Mesendoderm (in vitro differentiated cells): ENCODE results near the gene INAVA.
"Not testable (repeated sequence)": the region's sequence is repeated elsewhere in the genome, so short reads cannot be mapped to it uniquely, and the experiment has no call there.

Experiments
- DNase-seq: peaks from one replicate; pipeline ENCODE4 v3.0.0; 2013
- H2AK5ac ChIP-seq: 2 replicates; pipeline ENCODE4 v1.6.1; 2013; ENCODE audit warnings: low read length, inconsistent platforms
- H2BK120ac ChIP-seq: 2 replicates; pipeline ENCODE4 v1.6.1; 2013; ENCODE audit warnings: low read depth, mild to moderate bottlenecking, low read length, moderate library complexity, mixed read lengths
- H2BK15ac ChIP-seq: replicated peaks from 2 replicates; pipeline ENCODE4 v1.6.1; 2013; ENCODE audit warnings: low read depth, mild to moderate bottlenecking, moderate library complexity
- H2BK5ac ChIP-seq: 2 replicates; pipeline ENCODE4 v1.6.1; 2013; ENCODE audit warnings: low read length, inconsistent platforms
- H3K18ac ChIP-seq: 2 replicates; pipeline ENCODE4 v1.6.1; 2013; ENCODE audit warnings: mild to moderate bottlenecking, low read length, mixed read lengths
- H3K23ac ChIP-seq: one replicate; pipeline ENCODE4 v1.6.1; 2013; ENCODE audit warnings: low read length
- H3K27ac ChIP-seq: 2 replicates; pipeline ENCODE4 v1.5.1; 2013; ENCODE audit warnings: low read depth, mild to moderate bottlenecking, inconsistent platforms, low read length, moderate library complexity
- H3K27me3 ChIP-seq: 2 replicates; pipeline ENCODE4 v1.6.1; 2013; ENCODE audit warnings: low read length, control low read depth, mild to moderate bottlenecking, inconsistent platforms; ENCODE audit not compliant: insufficient read depth, poor library complexity
- H3K36me3 ChIP-seq: 2 replicates; pipeline ENCODE4 v1.6.1; 2013; ENCODE audit warnings: low read length, inconsistent platforms; ENCODE audit not compliant: control insufficient read depth, insufficient read depth
- H3K4ac ChIP-seq: one replicate; pipeline ENCODE4 v1.6.1; 2013; ENCODE audit warnings: low read depth, mild to moderate bottlenecking, low read length, moderate library complexity
- H3K4me1 ChIP-seq: 2 replicates; pipeline ENCODE4 v1.6.1; 2013; ENCODE audit warnings: low read depth, low read length, inconsistent platforms; ENCODE audit not compliant: control insufficient read depth
- H3K4me2 ChIP-seq: 2 replicates; pipeline ENCODE4 v1.6.1; 2013; ENCODE audit warnings: low read length
- H3K4me3 ChIP-seq: 2 replicates; pipeline ENCODE4 v1.5.1; 2013; ENCODE audit warnings: mild to moderate bottlenecking, low read length
- H3K56ac ChIP-seq: one replicate; pipeline ENCODE4 v1.6.1; 2013; ENCODE audit warnings: low read length
- H3K79me1 ChIP-seq: 2 replicates; pipeline ENCODE4 v1.6.1; 2013; ENCODE audit warnings: low read length, inconsistent platforms
- H3K79me2 ChIP-seq: 2 replicates; pipeline ENCODE4 v1.6.1; 2013; ENCODE audit warnings: mild to moderate bottlenecking, low read length; ENCODE audit not compliant: control insufficient read depth, insufficient read depth
- H3K9ac ChIP-seq: 2 replicates; pipeline ENCODE4 v1.6.1; 2013; ENCODE audit warnings: low read length, inconsistent platforms
- H4K5ac ChIP-seq: one replicate; pipeline ENCODE4 v1.6.1; 2013; ENCODE audit warnings: low read length
- H4K8ac ChIP-seq: one replicate; pipeline ENCODE4 v1.6.1; 2013; ENCODE audit warnings: low read depth, mild to moderate bottlenecking, control low read depth, low read length, moderate library complexity
- WGBS: extraction: QIAGEN DNeasy Blood & Tissue Kit; methylation state at CpG from one replicate; pipeline ENCODE4 v1.1.7; 2013; ENCODE audit warnings: low lambda C conversion rate, missing lambda C conversion rate; ENCODE audit not compliant: insufficient coverage; ENCODE audit errors: extremely low coverage; 5-methylcytosine and 5-hydroxymethylcytosine counted together

The INAVA gene

DNA sequence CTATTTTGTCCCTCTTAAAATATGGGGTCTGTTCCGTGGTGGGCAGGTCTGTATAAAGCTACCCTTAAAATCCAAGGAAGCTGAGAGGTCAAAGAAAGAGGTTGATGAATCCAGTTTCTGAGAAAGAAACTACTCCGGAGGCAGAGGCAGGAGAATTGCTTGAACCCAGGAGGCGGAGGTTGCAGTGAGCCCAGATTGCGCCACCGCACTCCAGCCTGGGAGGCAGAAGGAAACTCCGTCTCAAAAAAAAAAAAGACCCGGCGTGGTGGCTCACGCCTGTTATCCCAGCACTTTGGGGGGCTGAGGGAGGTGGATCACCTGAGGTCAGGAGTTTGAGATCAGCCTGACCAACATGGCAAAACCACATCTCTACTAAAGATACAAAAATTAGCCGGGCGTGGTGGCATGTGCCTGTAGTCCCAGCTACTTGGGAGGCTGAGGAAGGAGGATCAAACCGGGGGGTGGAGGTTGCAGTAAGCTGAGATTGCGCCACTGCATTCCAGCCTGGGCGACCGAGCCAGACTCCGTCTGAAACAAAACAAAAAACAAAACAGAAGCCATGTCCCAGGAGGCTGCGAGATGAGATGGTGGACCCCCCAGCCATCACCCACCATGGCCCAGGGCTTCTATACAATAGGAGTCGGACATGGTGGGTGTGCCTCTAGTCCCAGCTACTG lies 40.7 kb downstream of the INAVA start:
- no CpG with 5 or more reads among the region's 18 CpGs for WGBS
- H4K8ac ChIP-seq, H2BK120ac ChIP-seq, H3K27ac ChIP-seq, H3K18ac ChIP-seq, H3K4me2 ChIP-seq, H2AK5ac ChIP-seq, H3K4me3 ChIP-seq, H3K36me3 ChIP-seq, H3K9ac ChIP-seq, H3K4me1 ChIP-seq, H3K56ac ChIP-seq, H3K4ac ChIP-seq, H3K79me2 ChIP-seq, H3K79me1 ChIP-seq, DNase-seq, H4K5ac ChIP-seq, H3K27me3 ChIP-seq, H2BK15ac ChIP-seq, H3K23ac ChIP-seq, H2BK5ac ChIP-seq: not testable (repeated sequence)

DNA sequence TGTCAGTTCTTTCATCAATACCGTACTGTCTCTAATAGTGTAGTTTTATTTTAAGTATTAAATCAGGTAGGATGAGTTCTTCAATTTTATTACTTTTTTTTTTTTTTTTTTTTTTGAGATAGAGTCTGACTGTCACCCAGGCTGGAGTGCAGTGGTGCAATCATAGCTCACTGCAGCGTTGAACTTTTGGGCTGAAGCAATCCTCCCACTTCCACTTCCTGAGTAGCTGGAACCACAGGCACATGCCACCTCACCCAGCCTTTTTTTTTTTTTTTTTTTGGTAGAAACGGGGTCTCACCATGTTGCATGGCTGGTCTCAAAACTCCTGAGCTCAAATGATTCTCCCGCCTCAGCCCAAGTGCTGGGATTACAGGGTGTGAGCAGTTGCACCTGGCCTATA lies 44.3 kb downstream of the INAVA start:
- no peaks in the 10 kb centered on the region for H3K36me3 ChIP-seq
- H4K8ac ChIP-seq, result no peak overlapping the region
- H2AK5ac ChIP-seq, result no peak overlapping the region
- H3K4me2 ChIP-seq, result no peak overlapping the region
- DNase-seq, result no peak
- H2BK120ac ChIP-seq, result no peak overlapping the region
- H3K4me3 ChIP-seq, result no peak overlapping the region
- no peak overlapping the region for H2BK5ac ChIP-seq
- H3K9ac ChIP-seq, result no peak overlapping the region
- no peaks in the 10 kb centered on the region for H3K27me3 ChIP-seq
- no peak overlapping the region for H3K27ac ChIP-seq
- no peak overlapping the region for H3K4ac ChIP-seq
- no peak overlapping the region for H4K5ac ChIP-seq
- no peaks in the 10 kb centered on the region for H3K79me2 ChIP-seq
- H3K4me1 ChIP-seq, result no peaks in the 10 kb centered on the region
- no peaks in the 10 kb centered on the region for H3K79me1 ChIP-seq
- H2BK15ac ChIP-seq, result no peak overlapping the region
- H3K18ac ChIP-seq, result no peak overlapping the region
- WGBS, result no CpG with 5 or more reads among the region's 4 CpGs
- no peak overlapping the region for H3K56ac ChIP-seq
- H3K23ac ChIP-seq, result no peak overlapping the region

DNA sequence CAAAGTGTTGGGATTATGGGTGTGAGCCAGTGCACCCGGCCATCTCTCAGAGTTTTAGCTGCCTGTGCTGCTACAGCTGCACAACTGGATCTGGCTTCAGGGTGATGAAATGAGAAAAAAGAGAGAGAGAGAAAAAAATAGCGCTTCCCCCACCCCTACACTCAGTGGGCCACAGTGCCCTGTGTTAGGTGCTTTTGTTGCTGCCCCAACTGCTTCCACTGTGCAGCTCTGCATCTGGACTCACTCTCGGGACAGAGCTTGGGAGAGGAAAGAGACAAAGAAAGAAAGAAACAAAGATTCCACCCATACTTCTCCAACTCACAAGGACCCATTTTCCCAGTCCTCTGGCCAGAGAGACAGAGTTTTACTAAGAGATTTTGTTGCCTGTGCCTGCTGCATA lies 50.4 kb downstream of the INAVA start:
- no peak overlapping the region for H2BK15ac ChIP-seq
- no peak overlapping the region for H3K18ac ChIP-seq
- H3K79me1 ChIP-seq, result no peaks in the 10 kb centered on the region
- H3K79me2 ChIP-seq, result no peaks in the 10 kb centered on the region
- no peaks in the 10 kb centered on the region for H3K4me1 ChIP-seq
- no peak overlapping the region for H3K4me2 ChIP-seq
- no peak overlapping the region for H2BK5ac ChIP-seq
- H3K9ac ChIP-seq, result no peak overlapping the region
- H3K36me3 ChIP-seq, result no peaks in the 10 kb centered on the region
- WGBS, result no CpG with 5 or more reads among the region's 3 CpGs
- H4K5ac ChIP-seq, result no peak overlapping the region
- H3K27me3 ChIP-seq, result no peaks in the 10 kb centered on the region
- no peak overlapping the region for H4K8ac ChIP-seq
- H2AK5ac ChIP-seq, result no peak overlapping the region
- no peak overlapping the region for H3K23ac ChIP-seq
- no peak overlapping the region for H3K4ac ChIP-seq
- H3K27ac ChIP-seq, result no peak overlapping the region
- H3K56ac ChIP-seq, result no peak overlapping the region
- no peak for DNase-seq
- no peak overlapping the region for H3K4me3 ChIP-seq
- H2BK120ac ChIP-seq, result no peak overlapping the region

DNA sequence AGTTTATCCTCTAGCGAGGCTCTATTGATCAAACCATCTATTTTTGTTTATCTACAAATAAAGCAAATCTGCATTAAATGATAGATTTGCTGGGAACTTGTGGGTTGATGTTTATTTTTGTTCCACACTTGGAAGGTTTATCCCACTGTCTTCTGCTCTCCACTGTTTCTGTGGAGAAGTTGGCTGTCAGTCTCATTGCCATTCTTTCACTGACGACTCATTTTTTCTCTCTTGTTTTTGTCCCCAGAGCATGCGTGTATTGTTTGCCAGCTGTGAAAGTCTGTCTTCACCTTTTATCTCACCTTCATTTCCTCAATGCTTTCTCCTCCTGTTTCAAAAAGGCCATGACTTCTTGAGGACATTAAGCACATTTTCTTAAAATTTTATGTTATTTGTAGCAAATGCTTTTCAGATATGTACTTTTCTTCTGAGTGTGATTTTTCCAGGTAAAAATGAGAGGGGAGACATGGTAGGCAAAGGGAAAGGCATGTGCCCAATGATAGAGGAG lies 52.4 kb downstream of the INAVA start:
- no peaks in the 10 kb centered on the region for H3K36me3 ChIP-seq
- no peaks in the 10 kb centered on the region for H3K27me3 ChIP-seq
- H3K4me2 ChIP-seq, result no peak overlapping the region
- no peak overlapping the region for H3K4ac ChIP-seq
- no peak for DNase-seq
- no peak overlapping the region for H2BK5ac ChIP-seq
- WGBS, result no CpG with 5 or more reads among the region's 3 CpGs
- no peak overlapping the region for H4K5ac ChIP-seq
- no peak overlapping the region for H4K8ac ChIP-seq
- no peak overlapping the region for H3K4me3 ChIP-seq
- H2AK5ac ChIP-seq, result no peak overlapping the region
- no peak overlapping the region for H2BK120ac ChIP-seq
- no peaks in the 10 kb centered on the region for H3K79me1 ChIP-seq
- H3K56ac ChIP-seq, result no peak overlapping the region
- no peak overlapping the region for H3K27ac ChIP-seq
- no peak overlapping the region for H3K18ac ChIP-seq
- no peaks in the 10 kb centered on the region for H3K79me2 ChIP-seq
- H3K4me1 ChIP-seq, result no peaks in the 10 kb centered on the region
- no peak overlapping the region for H3K23ac ChIP-seq
- no peak overlapping the region for H2BK15ac ChIP-seq
- H3K9ac ChIP-seq, result no peak overlapping the region

DNA sequence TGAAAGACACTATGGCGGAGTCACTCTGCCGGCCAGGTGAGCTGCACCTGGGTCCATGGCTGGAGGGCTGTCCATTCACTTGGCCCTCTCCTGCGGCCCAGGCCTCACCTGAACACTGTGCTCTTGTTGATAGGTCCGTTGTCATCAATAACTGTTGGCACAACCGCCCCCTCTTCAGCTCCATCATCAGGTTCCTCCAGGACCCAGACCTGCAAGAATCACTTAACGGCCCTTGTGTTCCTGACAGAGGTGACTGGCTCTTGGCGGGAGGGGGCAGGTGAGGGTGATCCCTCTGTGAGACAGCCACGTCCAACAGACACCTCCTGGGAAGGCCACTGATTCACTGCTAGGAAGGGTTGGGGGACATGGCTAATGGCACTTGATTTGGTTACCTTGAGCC lies 54.9 kb downstream of the INAVA start:
- H3K4me2 ChIP-seq, result no peak overlapping the region
- no CpG with 5 or more reads among the region's 8 CpGs for WGBS
- H3K4me3 ChIP-seq, result no peak overlapping the region
- no peak overlapping the region for H4K8ac ChIP-seq
- no peaks in the 10 kb centered on the region for H3K4me1 ChIP-seq
- no peak overlapping the region for H3K23ac ChIP-seq
- H3K79me2 ChIP-seq, result no peaks in the 10 kb centered on the region
- no peak overlapping the region for H3K27ac ChIP-seq
- no peak overlapping the region for H2BK15ac ChIP-seq
- no peak for DNase-seq
- H3K18ac ChIP-seq, result no peak overlapping the region
- no peak overlapping the region for H3K56ac ChIP-seq
- no peaks in the 10 kb centered on the region for H3K36me3 ChIP-seq
- H2BK120ac ChIP-seq, result no peak overlapping the region
- H3K9ac ChIP-seq, result no peak overlapping the region
- H2AK5ac ChIP-seq, result no peak overlapping the region
- no peak overlapping the region for H3K4ac ChIP-seq
- no peak overlapping the region for H2BK5ac ChIP-seq
- no peaks in the 10 kb centered on the region for H3K79me1 ChIP-seq
- no peak overlapping the region for H4K5ac ChIP-seq
- H3K27me3 ChIP-seq, result no peaks in the 10 kb centered on the region

DNA sequence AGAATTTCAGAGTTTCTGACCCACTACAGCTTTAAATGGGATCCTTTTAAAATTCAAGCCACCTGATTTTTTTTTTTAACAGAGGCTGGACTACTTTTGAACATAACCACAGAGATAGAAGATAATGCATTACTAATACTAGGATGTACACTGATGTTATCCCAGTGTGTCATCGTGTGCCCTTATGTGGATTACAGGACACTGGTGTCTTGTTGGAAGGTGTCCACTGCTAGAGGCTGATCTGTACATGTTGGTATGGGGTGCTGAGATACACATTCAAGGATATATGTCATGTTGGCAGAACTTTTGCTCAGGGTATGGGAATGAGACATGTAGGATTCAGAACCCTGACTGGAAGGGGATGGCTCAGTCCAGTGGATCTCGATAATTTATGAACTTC lies 56.3 kb downstream of the INAVA start:
- no peak overlapping the region for H2BK5ac ChIP-seq
- no peak overlapping the region for H3K23ac ChIP-seq
- WGBS, result no CpG with 5 or more reads among the region's 2 CpGs
- no peak overlapping the region for H3K4ac ChIP-seq
- no peaks in the 10 kb centered on the region for H3K4me1 ChIP-seq
- no peaks in the 10 kb centered on the region for H3K27me3 ChIP-seq
- no peaks in the 10 kb centered on the region for H3K79me2 ChIP-seq
- no peak overlapping the region for H4K5ac ChIP-seq
- H3K36me3 ChIP-seq, result no peaks in the 10 kb centered on the region
- H2AK5ac ChIP-seq, result no peak overlapping the region
- no peak overlapping the region for H3K4me3 ChIP-seq
- H2BK15ac ChIP-seq, result no peak overlapping the region
- no peak overlapping the region for H3K27ac ChIP-seq
- no peak overlapping the region for H3K56ac ChIP-seq
- H3K18ac ChIP-seq, result no peak overlapping the region
- no peak overlapping the region for H4K8ac ChIP-seq
- DNase-seq, result no peak
- no peaks in the 10 kb centered on the region for H3K79me1 ChIP-seq
- H3K4me2 ChIP-seq, result no peak overlapping the region
- no peak overlapping the region for H3K9ac ChIP-seq
- H2BK120ac ChIP-seq, result no peak overlapping the region
